MG63 (cell line): Measurements from ENCODE around the gene INPP4B. TPM values are rescaled to one million over a fixed set of nuclear protein-coding genes. Genes with fewer than 3 reads are reported as not detected.
"Not testable (repeated sequence)": the region's sequence is repeated elsewhere in the genome, so short reads cannot be mapped to it uniquely, and the experiment has no call there.

ENCODE experiments used
- DNase-seq: peaks from one replicate; pipeline ENCODE4 v3.0.0-alpha.2; 2020
- H3K27me3 ChIP-seq: fragments of 250-450 bp; sonication (Bioruptor Pico); 2 replicates; pipeline ENCODE4 v1.5.1; 2020; ENCODE audit warnings: mild to moderate bottlenecking, moderate library complexity
- H3K36me3 ChIP-seq: fragments of 250-450 bp; sonication (Bioruptor Pico); 2 replicates; pipeline ENCODE4 v1.5.1; 2020; ENCODE audit warnings: mild to moderate bottlenecking, moderate library complexity
- H3K4me3 ChIP-seq: fragments of 250-450 bp; sonication (Bioruptor Pico); 2 replicates; pipeline ENCODE4 v1.5.1; 2020; ENCODE audit warnings: mild to moderate bottlenecking, moderate library complexity
- H3K9me3 ChIP-seq: fragments of 250-450 bp; sonication (Bioruptor Pico); 2 replicates; pipeline ENCODE4 v1.5.1; 2020; ENCODE audit warnings: mild to moderate bottlenecking, moderate library complexity
- total RNA-seq: library from RNA; depleted of rRNA; stranded (reverse); fragments of >200 nt; shearing (Covaris generic); gene quantifications from 2 replicates; pipeline ENCODE4 v1.2.3, GENCODE V29; 2014; ENCODE audit warnings: low replicate concordance

INPP4B gene
- total RNA-seq, 1 experiment from 2014 or later = 4.0 TPM

- H3K27me3 ChIP-seq = no peaks in the 10 kb centered on the region
- no peak overlapping the region for H3K4me3 ChIP-seq
- DNase-seq = no peak
- H3K36me3 ChIP-seq = no peaks in the 10 kb centered on the region
- no peaks in the 10 kb centered on the region for H3K9me3 ChIP-seq
Measured at GRCh38 chr4:142413485-142413884, 432.6 kb downstream of the INPP4B start.

- Histone ChIP-seq H3K27me3 (no peaks in the 10 kb centered on the region), H3K36me3 (no peaks in the 10 kb centered on the region), H3K9me3 (no peaks in the 10 kb centered on the region), H3K4me3 (no peak overlapping the region)
- DNase-seq = no peak
Measured at GRCh38 chr4:142411993-142412392, 434.1 kb downstream of the INPP4B start.

GRCh38 chr4:142408003-142408441, 438.1 kb downstream of the INPP4B start:
- H3K27me3 ChIP-seq = no peaks in the 10 kb centered on the region
- peak; percentile 76 for DNase-seq
- no peak overlapping the region for H3K4me3 ChIP-seq
- no peaks in the 10 kb centered on the region for H3K36me3 ChIP-seq
- H3K9me3 ChIP-seq = no peaks in the 10 kb centered on the region

GRCh38 chr4:142407596-142407995, 438.5 kb downstream of the INPP4B start:
- no peaks in the 10 kb centered on the region for H3K9me3 ChIP-seq
- no peaks in the 10 kb centered on the region for H3K36me3 ChIP-seq
- no peaks in the 10 kb centered on the region for H3K27me3 ChIP-seq
- no peak overlapping the region for H3K4me3 ChIP-seq
- no peak for DNase-seq

GRCh38 chr4:142406917-142407501, 439.1 kb downstream of the INPP4B start:
- Histone ChIP-seq H3K27me3 (no peaks in the 10 kb centered on the region), H3K9me3 (no peaks in the 10 kb centered on the region), H3K36me3 (no peaks in the 10 kb centered on the region), H3K4me3 (no peak overlapping the region)
- no peak for DNase-seq

- no peak overlapping the region for H3K4me3 ChIP-seq
- H3K36me3 ChIP-seq = no peaks in the 10 kb centered on the region
- no peak for DNase-seq
- H3K9me3 ChIP-seq = no peaks in the 10 kb centered on the region
- no peaks in the 10 kb centered on the region for H3K27me3 ChIP-seq
Measured at GRCh38 chr4:142406499-142406835, 439.6 kb downstream of the INPP4B start.

GRCh38 chr4:142405695-142406498, 440.2 kb downstream of the INPP4B start:
- no peak for DNase-seq
- Histone ChIP-seq H3K27me3 (no peaks in the 10 kb centered on the region), H3K4me3 (peak overlapping the region; percentile 50), H3K9me3 (no peaks in the 10 kb centered on the region), H3K36me3 (no peaks in the 10 kb centered on the region)

- Histone ChIP-seq H3K27me3 (no peaks in the 10 kb centered on the region), H3K9me3 (no peaks in the 10 kb centered on the region), H3K4me3 (peak overlapping the region; percentile 50), H3K36me3 (no peaks in the 10 kb centered on the region)
- DNase-seq = peak; percentile 40
Measured at GRCh38 chr4:142405021-142405694, 440.9 kb downstream of the INPP4B start.

- peak overlapping the region; percentile 50 for H3K4me3 ChIP-seq
- H3K9me3 ChIP-seq = no peaks in the 10 kb centered on the region
- peak; percentile 71 for DNase-seq
- H3K36me3 ChIP-seq = no peaks in the 10 kb centered on the region
- no peaks in the 10 kb centered on the region for H3K27me3 ChIP-seq
Measured at GRCh38 chr4:142404191-142404611, 441.9 kb downstream of the INPP4B start.

- Histone ChIP-seq H3K9me3 (no peaks in the 10 kb centered on the region), H3K4me3 (peak overlapping the region; percentile 38), H3K27me3 (no peaks in the 10 kb centered on the region), H3K36me3 (no peaks in the 10 kb centered on the region)
- no peak for DNase-seq
Measured at GRCh38 chr4:142402900-142403299, 443.2 kb downstream of the INPP4B start.

- no peak for DNase-seq
- H3K36me3 ChIP-seq = no peaks in the 10 kb centered on the region
- no peaks in the 10 kb centered on the region for H3K9me3 ChIP-seq
- no peaks in the 10 kb centered on the region for H3K27me3 ChIP-seq
- peak overlapping the region; percentile 38 for H3K4me3 ChIP-seq
Measured at GRCh38 chr4:142402156-142402555, 443.9 kb downstream of the INPP4B start.

GRCh38 chr4:142397364-142397991, 448.6 kb downstream of the INPP4B start:
- not testable (repeated sequence) for H3K36me3 ChIP-seq, DNase-seq, H3K4me3 ChIP-seq

GRCh38 chr4:142396279-142396678, 449.8 kb downstream of the INPP4B start:
- no peak overlapping the region for H3K4me3 ChIP-seq
- H3K9me3 ChIP-seq = no peaks in the 10 kb centered on the region
- H3K27me3 ChIP-seq = no peaks in the 10 kb centered on the region
- 0 out of 2 replicates have a peak, but pooled peaks cover 2% of the 10 kb centered on the region for H3K36me3 ChIP-seq
- no peak for DNase-seq

More at GRCh38 chr4:142397364-142397991, 448.6 kb downstream of the INPP4B start:
- not testable (repeated sequence) for H3K9me3 ChIP-seq, H3K27me3 ChIP-seq

- no peaks in the 10 kb centered on the region for H3K27me3 ChIP-seq
- DNase-seq = no peak
- H3K36me3 ChIP-seq = 0 out of 2 replicates have a peak, but pooled peaks cover 2% of the 10 kb centered on the region
Measured at GRCh38 chr4:142393127-142393526, 453.0 kb downstream of the INPP4B start.

GRCh38 chr4:142386856-142387255, 459.2 kb downstream of the INPP4B start:
- Histone ChIP-seq H3K4me3 (no peak overlapping the region), H3K9me3 (no peaks in the 10 kb centered on the region; the same call in 1 of the 2 replicates), H3K36me3 (no peaks in the 10 kb centered on the region), H3K27me3 (no peaks in the 10 kb centered on the region)
- no peak for DNase-seq

More at GRCh38 chr4:142393127-142393526, 453.0 kb downstream of the INPP4B start:
- Histone ChIP-seq H3K4me3 (no peak overlapping the region), H3K9me3 (no peaks in the 10 kb centered on the region; the same call in 1 of the 2 replicates)

GRCh38 chr4:142386449-142386848, 459.7 kb downstream of the INPP4B start:
- H3K27me3 ChIP-seq = no peaks in the 10 kb centered on the region
- DNase-seq = no peak

More at GRCh38 chr4:142386449-142386848, 459.7 kb downstream of the INPP4B start:
- no peak overlapping the region for H3K4me3 ChIP-seq
- no peaks in the 10 kb centered on the region; the same call in 1 of the 2 replicates for H3K9me3 ChIP-seq
- H3K36me3 ChIP-seq = no peaks in the 10 kb centered on the region
